Stimulated activated CD8-positive, alpha-beta memory T cell treated with anti-CD3 and anti-CD28 coated beads, Interleukin-7, amount 100 ng/mL, for 24 hours (primary cell): Measurements from ENCODE around the gene SORCS2.

Experiments used
- DNase-seq: peaks from one replicate; pipeline ENCODE4 v3.0.0-alpha.2; 2020; ENCODE audit warnings: low read depth

SORCS2 gene

GRCh38 chr4:7326693-7327340 is 134.5 kb downstream of the SORCS2 start:
- DNase-seq, result no peak

- no peak for DNase-seq
Observed at GRCh38 chr4:7327341-7327885, 135.1 kb downstream of the SORCS2 start.

GRCh38 chr4:7328162-7328912 is 136.0 kb downstream of the SORCS2 start:
- DNase-seq, result no peak

GRCh38 chr4:7328913-7329638 is 136.7 kb downstream of the SORCS2 start:
- no peak for DNase-seq

GRCh38 chr4:7330031-7330596 is 137.8 kb downstream of the SORCS2 start:
- DNase-seq, result no peak

- no peak for DNase-seq
Observed at GRCh38 chr4:7330811-7331681, 138.7 kb downstream of the SORCS2 start.

GRCh38 chr4:7331682-7332000 is 139.3 kb downstream of the SORCS2 start:
- DNase-seq, result no peak

- no peak for DNase-seq
Observed at GRCh38 chr4:7332216-7333023, 140.1 kb downstream of the SORCS2 start.

GRCh38 chr4:7333024-7333780 is 140.9 kb downstream of the SORCS2 start:
- DNase-seq, result no peak

- DNase-seq, result no peak
Observed at GRCh38 chr4:7333801-7334421, 141.6 kb downstream of the SORCS2 start.

- no peak for DNase-seq
Observed at GRCh38 chr4:7334521-7335275, 142.4 kb downstream of the SORCS2 start.

- DNase-seq, result peak; percentile 17
Observed at GRCh38 chr4:7335344-7336066, 143.2 kb downstream of the SORCS2 start.

- no peak for DNase-seq
Observed at GRCh38 chr4:7336067-7336569, 143.8 kb downstream of the SORCS2 start.

GRCh38 chr4:7336732-7337131 is 144.4 kb downstream of the SORCS2 start:
- no peak for DNase-seq

- no peak for DNase-seq
Observed at GRCh38 chr4:7337196-7338058, 145.1 kb downstream of the SORCS2 start.

GRCh38 chr4:7338059-7338452 is 145.7 kb downstream of the SORCS2 start:
- no peak for DNase-seq
